ENCODE results near the gene PHF12.

DNA sequence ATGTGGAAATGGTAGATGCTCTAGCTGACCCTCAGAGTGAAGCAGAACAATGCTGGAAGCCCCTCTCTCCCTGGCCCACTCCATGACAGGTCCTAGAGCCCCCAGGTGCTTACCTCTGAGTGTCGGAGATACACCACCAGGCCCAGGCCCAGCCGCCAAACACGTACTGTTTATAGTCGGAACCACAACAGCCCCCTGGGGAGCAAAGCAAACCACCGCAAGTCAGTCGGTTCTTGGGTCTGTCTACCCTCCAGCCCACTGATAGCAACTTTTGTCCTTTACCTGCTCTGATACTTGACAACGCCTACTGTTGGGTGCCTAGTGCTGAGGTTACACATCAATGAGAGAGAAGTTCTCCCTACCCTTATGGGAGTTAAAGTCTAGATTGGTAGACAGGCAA, 62.5 kb downstream of the PHF12 start:
- no peak for TF ChIP-seq POLR2A (IDR thresholded peaks at IDR 0.05)
- TF ChIP-seq, protein P1, sequence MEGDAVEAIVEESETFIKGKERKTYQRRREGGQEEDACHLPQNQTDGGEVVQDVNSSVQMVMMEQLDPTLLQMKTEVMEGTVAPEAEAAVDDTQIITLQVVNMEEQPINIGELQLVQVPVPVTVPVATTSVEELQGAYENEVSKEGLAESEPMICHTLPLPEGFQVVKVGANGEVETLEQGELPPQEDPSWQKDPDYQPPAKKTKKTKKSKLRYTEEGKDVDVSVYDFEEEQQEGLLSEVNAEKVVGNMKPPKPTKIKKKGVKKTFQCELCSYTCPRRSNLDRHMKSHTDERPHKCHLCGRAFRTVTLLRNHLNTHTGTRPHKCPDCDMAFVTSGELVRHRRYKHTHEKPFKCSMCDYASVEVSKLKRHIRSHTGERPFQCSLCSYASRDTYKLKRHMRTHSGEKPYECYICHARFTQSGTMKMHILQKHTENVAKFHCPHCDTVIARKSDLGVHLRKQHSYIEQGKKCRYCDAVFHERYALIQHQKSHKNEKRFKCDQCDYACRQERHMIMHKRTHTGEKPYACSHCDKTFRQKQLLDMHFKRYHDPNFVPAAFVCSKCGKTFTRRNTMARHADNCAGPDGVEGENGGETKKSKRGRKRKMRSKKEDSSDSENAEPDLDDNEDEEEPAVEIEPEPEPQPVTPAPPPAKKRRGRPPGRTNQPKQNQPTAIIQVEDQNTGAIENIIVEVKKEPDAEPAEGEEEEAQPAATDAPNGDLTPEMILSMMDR (IDR thresholded peaks at IDR 0.05): no peak
- TF ChIP-seq POLR2AphosphoS5 (IDR thresholded peaks at IDR 0.05): no peak

Measured in sigmoid colon (tissue), 4 donors.